HepG2 (cell line): ENCODE results near the gene SLC35F3. TPM values are rescaled to one million over a fixed set of nuclear protein-coding genes. Genes with fewer than 3 reads are reported as not detected.

Source experiments
- ATAC-seq: fragments of 200-7000 bp; cut with Tn5 transposase; 3 replicates; pipeline ENCODE4 v1.9.1; 2020; ENCODE audit warnings: mild to moderate bottlenecking, moderate library complexity
- BruUV-seq: library from RNA; stranded (reverse); fragments of 400-500 nt; replicated peaks from 2 replicates; lab custom pipeline; 2021; lab: Mats Ljungman, UMichigan
- CTCF ChIA-PET: fragments of 300-600 bp; formaldehyde crosslinking; extraction: SDS; loops from one replicate; lab custom pipeline; 2021; ENCODE audit warnings: low total read pairs, inconsistent platforms, low intra/inter-chr PET ratio; lab: Yijun Ruan, JAX
- POLR2A ChIA-PET: fragments of 350-600 bp; sonication (Branson Sonifier 250); formaldehyde crosslinking; loops from one replicate; lab custom pipeline; 2020; ENCODE audit warnings: antibody characterized with exemption, inconsistent platforms; lab: Yijun Ruan, JAX
- DNase-seq: peaks from one replicate; pipeline ENCODE4 v3.0.0-alpha.2; 2015; ENCODE audit warnings: low spot score
- FAIRE-seq: peaks from 3 replicates; lab custom pipeline; 2011; peaks lifted over from hg19 to GRCh38; lab: Jason Lieb, UNC
- H2AFZ ChIP-seq: one replicate; pipeline ENCODE4 v1.6.1; 2011; ENCODE audit warnings: low read length, inconsistent platforms
- H3K27ac ChIP-seq: fragments of 300-600 bp; 3 replicates; pipeline ENCODE4 v1.8.0; 2011; ENCODE audit warnings: mixed run types, mild to moderate bottlenecking, mixed read lengths, low read length, inconsistent platforms; ENCODE audit not compliant: insufficient read depth; ENCODE audit errors: extremely low read length
- H3K27me3 ChIP-seq, 2 experiments: fragments of 200-600 bp in 1 of 2; 2 replicates in 1 of 2; 3 replicates in 1 of 2; pipeline versions ENCODE4 v1.6.0 to v1.8.0; 2011; ENCODE audit warnings: low read length in 2 of 2, mild to moderate bottlenecking in 2 of 2, moderate library complexity in 2 of 2, inconsistent platforms in 1 of 2; ENCODE audit not compliant: insufficient read depth in 2 of 2, control insufficient read depth in 1 of 2
- H3K36me3 ChIP-seq, 2 experiments: fragments of 200-600 bp in 1 of 2; replicated peaks in 1 of 2; 2 replicates in 1 of 2; 3 replicates in 1 of 2; pipeline versions ENCODE4 v1.5.1 to v1.8.0; 2011; ENCODE audit warnings: low read length in 2 of 2, inconsistent platforms in 1 of 2; ENCODE audit not compliant: insufficient read depth in 2 of 2, control insufficient read depth in 1 of 2
- H3K4me1 ChIP-seq: 2 replicates; pipeline ENCODE4 v1.5.1; 2012; ENCODE audit warnings: low read length, inconsistent platforms; ENCODE audit not compliant: insufficient read depth
- H3K4me2 ChIP-seq: 2 replicates; pipeline ENCODE4 v1.6.0; 2011; ENCODE audit warnings: low read depth, low read length, inconsistent platforms
- H3K4me3 ChIP-seq, 3 experiments: fragments of 200-600 bp in 1 of 3; sonication (generic), shearing (Covaris generic) in 1 of 3; replicated peaks in 1 of 3; 2 replicates each; pipeline ENCODE4 v1.5.1; 2011 to 2016; ENCODE audit warnings: low read length in 3 of 3, inconsistent platforms in 2 of 3, low read depth in 2 of 3, mild to moderate bottlenecking in 2 of 3, control low read depth in 1 of 3, mixed read lengths in 1 of 3; ENCODE audit not compliant: insufficient read depth in 1 of 3
- H3K79me2 ChIP-seq: one replicate; pipeline ENCODE4 v1.6.1; 2011; ENCODE audit warnings: low read length, inconsistent platforms; ENCODE audit not compliant: insufficient read depth
- H3K9ac ChIP-seq: 2 replicates; pipeline ENCODE4 v1.6.0; 2011; ENCODE audit warnings: mild to moderate bottlenecking, low read depth, low read length, inconsistent platforms; ENCODE audit not compliant: insufficient read depth
- H3K9me3 ChIP-seq: 2 replicates; pipeline ENCODE4 v1.5.1; 2012; ENCODE audit warnings: mild to moderate bottlenecking, low read length
- H4K20me1 ChIP-seq: 2 replicates; pipeline ENCODE4 v1.6.0; 2011; ENCODE audit warnings: inconsistent platforms, mild to moderate bottlenecking, low read length, moderate library complexity; ENCODE audit not compliant: insufficient read depth
- ATF7 ChIP-seq, 2 experiments: fragments of 450-650 bp in 1 of 2; sonication (generic) in 1 of 2; formaldehyde crosslinking in 1 of 2; IDR thresholded peaks; 2 replicates each; pipeline versions ENCODE4 v1.4.0 to v1.6.1; 2016 to 2020; ENCODE audit warnings: antibody characterized with exemption in 1 of 2, mild to moderate bottlenecking in 1 of 2, missing genetic modification reagents in 1 of 2
- CBX1 ChIP-seq: IDR thresholded peaks from one replicate; pipeline ENCODE4 v1.6.1; 2016; ENCODE audit warnings: antibody characterized with exemption, low read depth
- CREB1 ChIP-seq, 2 experiments: fragments of 450-650 bp in 1 of 2; IDR thresholded peaks; 2 replicates each; pipeline ENCODE4 v1.6.1; 2016 to 2017; ENCODE audit warnings: control low read depth in 1 of 2, mild to moderate bottlenecking in 1 of 2, missing compliant biosample characterization in 1 of 2, missing genetic modification characterization in 1 of 2
- MYC ChIP-seq: sonication (generic); formaldehyde crosslinking; IDR thresholded peaks from 2 replicates; pipeline ENCODE4 v1.9.0; 2021; ENCODE audit warnings: missing genetic modification reagents, borderline replicate concordance
- SOX13 ChIP-seq, 3 experiments: fragments of 450-650 bp in 1 of 3; sonication (generic) in 1 of 3; formaldehyde crosslinking in 1 of 3; IDR thresholded peaks in 2 of 3; conservative IDR thresholded peaks in 1 of 3; 2 replicates each; pipeline versions ENCODE4 v1.5.0 to v1.6.1; 2016 to 2020; ENCODE audit warnings: antibody characterized with exemption in 1 of 3, mild to moderate bottlenecking in 1 of 3, missing compliant biosample characterization in 1 of 3, missing genetic modification reagents in 1 of 3, moderate library complexity in 1 of 3
- ZNF672 ChIP-seq: sonication (generic); formaldehyde crosslinking; IDR thresholded peaks from 2 replicates; pipeline ENCODE4 v1.8.1; 2022; ENCODE audit warnings: missing genetic modification reagents
- WGBS: methylation state at CpG from one replicate; pipeline ENCODE4 v1.1.6; 2017; ENCODE audit warnings: low lambda C conversion rate; 5-methylcytosine and 5-hydroxymethylcytosine counted together
- in situ Hi-C: cut with HindIII; loops from 2 replicates; pipeline ENCODE4 v1.10.0; 2017; ENCODE audit warnings: low pct_unique_long_range_greater_than_20kb; ENCODE audit not compliant: extremely low pct_ligation_motif_present
- intact Hi-C: fragments of 100-400 bp; cut with micrococcal nuclease; formaldehyde crosslinking; loops from one replicate; pipeline ENCODE4 v1.10.0; 2022; ENCODE audit not compliant: unreplicated experiment
- polyA plus RNA-seq, 8 experiments: library from polyadenylated mRNA; depleted of rRNA in 3 of 8; stranded (reverse) in 7 of 8; unstranded in 1 of 8; fragments of >200 nt; fragmentation: Illumina TruSeq in 4 of 8; extraction: Trizol in 4 of 8; gene quantifications; 2 replicates each; pipeline versions ENCODE4 v1.2.1 to v1.2.3, GENCODE V29; 2011 to 2016; ENCODE audit warnings: low read depth in 4 of 8, missing spikeins in 1 of 8, mixed read lengths in 1 of 8; ENCODE audit not compliant: insufficient read depth in 1 of 8
- total RNA-seq, 5 experiments: library from RNA; depleted of rRNA; stranded (reverse); fragments of >200 nt; fragmentation: Illumina TruSeq; extraction: Trizol; gene quantifications; 2 replicates each; pipeline ENCODE4 v1.2.3, GENCODE V29; 2016; ENCODE audit warnings: low read depth in 1 of 5
- TF ChIP-seq, protein P1 (sequence below): sonication (generic); formaldehyde crosslinking; IDR thresholded peaks from 2 replicates; pipeline ENCODE4 v1.5.1; 2020; ENCODE audit warnings: missing genetic modification reagents, mild to moderate bottlenecking, borderline replicate concordance
- TF ChIP-seq, protein P2 (sequence below): sonication (generic); formaldehyde crosslinking; IDR thresholded peaks from 2 replicates; pipeline ENCODE4 v1.4.0; 2020; ENCODE audit warnings: mild to moderate bottlenecking, missing genetic modification reagents

The SLC35F3 gene
- total and polyA plus RNA-seq, 2 of the 13 experiments (the other 11 are each of a cell fraction or from before 2014, with no cell fraction given): not detected

DNA sequence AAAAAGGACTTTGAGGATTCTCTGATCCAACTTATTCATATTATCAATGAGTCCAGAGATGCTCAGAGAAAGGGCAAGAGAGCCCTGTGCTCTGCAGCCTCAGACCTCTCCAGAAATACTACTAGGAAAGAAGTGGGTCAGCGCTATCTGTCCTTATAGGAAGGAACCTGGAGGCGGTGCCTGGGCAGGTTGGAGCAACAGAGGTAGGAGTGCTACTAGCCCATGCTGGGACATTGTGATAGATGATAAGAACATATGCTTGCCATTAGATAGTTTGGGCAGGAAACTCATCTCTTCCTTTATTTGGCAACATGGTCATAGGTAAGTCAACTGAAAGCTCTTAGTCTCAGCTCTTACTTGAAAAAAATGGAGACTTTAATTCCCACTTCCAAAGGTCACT, 335.0 kb downstream of the SLC35F3 start (continued):
- TF ChIP-seq, protein P1, sequence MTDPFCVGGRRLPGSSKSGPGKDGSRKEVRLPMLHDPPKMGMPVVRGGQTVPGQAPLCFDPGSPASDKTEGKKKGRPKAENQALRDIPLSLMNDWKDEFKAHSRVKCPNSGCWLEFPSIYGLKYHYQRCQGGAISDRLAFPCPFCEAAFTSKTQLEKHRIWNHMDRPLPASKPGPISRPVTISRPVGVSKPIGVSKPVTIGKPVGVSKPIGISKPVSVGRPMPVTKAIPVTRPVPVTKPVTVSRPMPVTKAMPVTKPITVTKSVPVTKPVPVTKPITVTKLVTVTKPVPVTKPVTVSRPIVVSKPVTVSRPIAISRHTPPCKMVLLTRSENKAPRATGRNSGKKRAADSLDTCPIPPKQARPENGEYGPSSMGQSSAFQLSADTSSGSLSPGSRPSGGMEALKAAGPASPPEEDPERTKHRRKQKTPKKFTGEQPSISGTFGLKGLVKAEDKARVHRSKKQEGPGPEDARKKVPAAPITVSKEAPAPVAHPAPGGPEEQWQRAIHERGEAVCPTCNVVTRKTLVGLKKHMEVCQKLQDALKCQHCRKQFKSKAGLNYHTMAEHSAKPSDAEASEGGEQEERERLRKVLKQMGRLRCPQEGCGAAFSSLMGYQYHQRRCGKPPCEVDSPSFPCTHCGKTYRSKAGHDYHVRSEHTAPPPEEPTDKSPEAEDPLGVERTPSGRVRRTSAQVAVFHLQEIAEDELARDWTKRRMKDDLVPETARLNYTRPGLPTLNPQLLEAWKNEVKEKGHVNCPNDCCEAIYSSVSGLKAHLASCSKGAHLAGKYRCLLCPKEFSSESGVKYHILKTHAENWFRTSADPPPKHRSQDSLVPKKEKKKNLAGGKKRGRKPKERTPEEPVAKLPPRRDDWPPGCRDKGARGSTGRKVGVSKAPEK (CRISPR knock-in tag): no peak
- TF ChIP-seq, protein P2, sequence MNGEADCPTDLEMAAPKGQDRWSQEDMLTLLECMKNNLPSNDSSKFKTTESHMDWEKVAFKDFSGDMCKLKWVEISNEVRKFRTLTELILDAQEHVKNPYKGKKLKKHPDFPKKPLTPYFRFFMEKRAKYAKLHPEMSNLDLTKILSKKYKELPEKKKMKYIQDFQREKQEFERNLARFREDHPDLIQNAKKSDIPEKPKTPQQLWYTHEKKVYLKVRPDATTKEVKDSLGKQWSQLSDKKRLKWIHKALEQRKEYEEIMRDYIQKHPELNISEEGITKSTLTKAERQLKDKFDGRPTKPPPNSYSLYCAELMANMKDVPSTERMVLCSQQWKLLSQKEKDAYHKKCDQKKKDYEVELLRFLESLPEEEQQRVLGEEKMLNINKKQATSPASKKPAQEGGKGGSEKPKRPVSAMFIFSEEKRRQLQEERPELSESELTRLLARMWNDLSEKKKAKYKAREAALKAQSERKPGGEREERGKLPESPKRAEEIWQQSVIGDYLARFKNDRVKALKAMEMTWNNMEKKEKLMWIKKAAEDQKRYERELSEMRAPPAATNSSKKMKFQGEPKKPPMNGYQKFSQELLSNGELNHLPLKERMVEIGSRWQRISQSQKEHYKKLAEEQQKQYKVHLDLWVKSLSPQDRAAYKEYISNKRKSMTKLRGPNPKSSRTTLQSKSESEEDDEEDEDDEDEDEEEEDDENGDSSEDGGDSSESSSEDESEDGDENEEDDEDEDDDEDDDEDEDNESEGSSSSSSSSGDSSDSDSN: no peak
- TF ChIP-seq SOX13 (IDR thresholded peaks at IDR 0.05): no peak
- TF ChIP-seq SOX13 (CRISPR knock-in tag; conservative IDR thresholded peaks at IDR 0.05 in 1 of 2, IDR thresholded peaks at IDR 0.05 in 1 of 2): no peak
- no peak for TF ChIP-seq MYC (CRISPR knock-in tag)

DNA sequence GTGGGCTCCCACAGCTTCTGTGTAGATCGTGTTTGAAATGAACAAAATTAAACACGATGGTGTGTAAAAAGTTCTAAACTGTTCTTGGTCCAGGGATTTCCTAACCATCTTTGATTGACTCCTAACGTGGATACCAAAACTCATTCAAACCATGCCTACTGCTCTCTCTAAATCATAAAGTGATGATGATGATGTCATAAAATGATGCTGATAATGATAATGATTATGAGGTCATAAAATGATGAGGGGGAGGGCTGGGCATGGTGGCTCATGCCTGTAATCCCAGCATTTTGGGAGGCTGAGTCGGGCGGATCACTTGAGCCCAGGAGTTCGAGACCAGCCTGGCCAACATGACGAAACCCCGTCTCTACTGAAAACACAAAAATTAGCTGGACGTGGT, 335.5 kb downstream of the SLC35F3 start:
- POLR2A ChIA-PET: no interaction called here
- H3K9ac ChIP-seq: no peak overlapping the region
- DNase-seq (no peak), ATAC-seq (no peak), FAIRE-seq (no peak)
- no peaks in the 10 kb centered on the region for H3K36me3 ChIP-seq
- H3K4me1 ChIP-seq: peaks cover 17% of the 10 kb centered on the region
- CTCF ChIA-PET: no interaction called here
- in situ Hi-C loops (no loop called here), intact Hi-C loops (no loop called here)
- TF ChIP-seq ZNF672 (no peak), CBX1 (no peak), CREB1 (IDR thresholded peaks at IDR 0.05) (peak; percentile 79), CREB1 (CRISPR knock-in tag; IDR thresholded peaks at IDR 0.05) (no peak), ATF7 (IDR thresholded peaks at IDR 0.05) (peak; percentile 93), ATF7 (CRISPR knock-in tag; IDR thresholded peaks at IDR 0.05) (no peak)
- 46% methylated on average over 7 of the region's 9 CpGs for WGBS
- no peaks in the 10 kb centered on the region for H3K79me2 ChIP-seq
- no peak overlapping the region for H2AFZ ChIP-seq
- H3K9me3 ChIP-seq: no peaks in the 10 kb centered on the region
- H3K27me3 ChIP-seq: no peaks in the 10 kb centered on the region
- no peak overlapping the region for H3K27ac ChIP-seq
- no peaks in the 10 kb centered on the region for H4K20me1 ChIP-seq
- no TSS peak for BruUV-seq
- H3K4me3 ChIP-seq: no peak overlapping the region
- H3K4me2 ChIP-seq: no peak overlapping the region
